Measurements from ENCODE around the gene PRKCG.
"Not testable (repeated sequence)": the region's sequence is repeated elsewhere in the genome, so short reads cannot be mapped to it uniquely, and the experiment has no call there.

Gene PRKCG

GRCh38 chr19:53881482-53882390 is at the start of gene PRKCG:
Gene PRKCG, plus strand, starts transcription at chr19:53882197. Its CDS starts 298 bp downstream, at chr19:53882495.
- no peak within 1 kb of the TSS for H3K27ac ChIP-seq

GRCh38 chr19:53832861-53833260 is 49.1 kb upstream of the PRKCG start:
- H3K27ac ChIP-seq, result not testable (repeated sequence)

More at GRCh38 chr19:53881482-53882390, at the start of gene PRKCG:
- TF ChIP-seq CTCF (conservative IDR thresholded peaks at IDR 0.05) (no peak), ZFX (IDR thresholded peaks at IDR 0.05) (no peak)

- not testable (repeated sequence) for H3K27ac ChIP-seq
These were observed 43.6 kb upstream of the PRKCG start for GRCh38 chr19:53838446-53838845.

- H3K27ac ChIP-seq, result not testable (repeated sequence)
These were observed 41.8 kb upstream of the PRKCG start for GRCh38 chr19:53840241-53840640.

GRCh38 chr19:53840914-53841313 is 41.1 kb upstream of the PRKCG start:
- H3K27ac ChIP-seq, result not testable (repeated sequence)

GRCh38 chr19:53844849-53845246 is 37.1 kb upstream of the PRKCG start:
- no peak overlapping the region for H3K27ac ChIP-seq
- TF ChIP-seq CTCF (conservative IDR thresholded peaks at IDR 0.05), result no peak
- no peak for TF ChIP-seq ZFX (IDR thresholded peaks at IDR 0.05)

- H3K27ac ChIP-seq, result no peak overlapping the region
- TF ChIP-seq ZFX (IDR thresholded peaks at IDR 0.05) (no peak), CTCF (conservative IDR thresholded peaks at IDR 0.05) (no peak)
These were observed 34.4 kb upstream of the PRKCG start for GRCh38 chr19:53847555-53847954.

- TF ChIP-seq CTCF (conservative IDR thresholded peaks at IDR 0.05) (no peak), ZFX (IDR thresholded peaks at IDR 0.05) (no peak)
- no peak overlapping the region for H3K27ac ChIP-seq
These were observed 32.7 kb upstream of the PRKCG start for GRCh38 chr19:53849237-53849676.

GRCh38 chr19:53853707-53854106 is 28.3 kb upstream of the PRKCG start:
- TF ChIP-seq ZFX (IDR thresholded peaks at IDR 0.05), result no peak
- TF ChIP-seq CTCF (conservative IDR thresholded peaks at IDR 0.05), result no peak
- no peak overlapping the region for H3K27ac ChIP-seq
